Peyer's patch (tissue), 4 donors: ENCODE results near the gene FOXRED1. TPM values are rescaled to one million over a fixed set of nuclear protein-coding genes. Genes with fewer than 3 reads are reported as not detected.
"Not testable (repeated sequence)": the region's sequence is repeated elsewhere in the genome, so short reads cannot be mapped to it uniquely, and the experiment has no call there.

ENCODE experiments used
- DNase-seq, 3 donors: peaks; one replicate each; pipeline ENCODE4 v3.0.0-alpha.2; 2017 to 2019
- H3K27ac ChIP-seq, 4 donors: fragments of 200-600 bp; sonication (generic); one replicate each; pipeline ENCODE4 v1.5.1; 2016 to 2019
- H3K27me3 ChIP-seq, 2 donors: fragments of 200-600 bp; sonication (generic); one replicate each; pipeline ENCODE4 v1.5.1; 2019
- H3K36me3 ChIP-seq, 3 donors: fragments of 200-600 bp; sonication (generic); one replicate each; pipeline ENCODE4 v1.5.1; 2016 to 2019
- H3K4me1 ChIP-seq, 4 donors: fragments of 200-600 bp; sonication (generic); one replicate each; pipeline ENCODE4 v1.5.1; 2016 to 2019
- H3K4me3 ChIP-seq, 4 donors: fragments of 200-600 bp; sonication (generic); 1 replicate in 3 of 4; 2 replicates in 1 of 4; pipeline ENCODE4 v1.5.1; 2016 to 2019; ENCODE audit warnings: mild to moderate bottlenecking in 1 of 4
- H3K9me3 ChIP-seq, 4 donors: fragments of 200-600 bp; sonication (generic); one replicate each; pipeline ENCODE4 v1.5.1; 2016 to 2019; ENCODE audit warnings: mild to moderate bottlenecking in 1 of 4
- CTCF ChIP-seq, 6 experiments: fragments of 450-650 bp in 4 of 6; fragments of 200-600 bp in 2 of 6; sonication (generic) in 1 of 6; IDR thresholded peaks; one replicate each; pipeline ENCODE4 v1.5.1; 2017 to 2019; ENCODE audit warnings: antibody characterized with exemption in 6 of 6, mild to moderate bottlenecking in 3 of 6, moderate library complexity in 1 of 6
- POLR2A ChIP-seq, 2 donors: fragments of 450-650 bp; IDR thresholded peaks; one replicate each; pipeline ENCODE4 v1.5.1; 2017; ENCODE audit warnings: antibody characterized with exemption in 2 of 2, mild to moderate bottlenecking in 2 of 2, moderate library complexity in 2 of 2
- total RNA-seq, 4 donors: library from RNA; depleted of rRNA; stranded (reverse); fragments of >200 nt; gene quantifications; one replicate each; pipeline ENCODE4 v1.1.0, GENCODE V29; 2016

Gene FOXRED1
- total RNA-seq, 4 donors from 2014 or later, result 15.9 to 47.9 (median 22.9) TPM

- TF ChIP-seq POLR2A (IDR thresholded peaks at IDR 0.05) (no peak), CTCF (IDR thresholded peaks at IDR 0.05) (peak in 1 of 6 experiments; percentile 12)
- Histone ChIP-seq H3K4me1 (peaks cover 0 to 16% (median 0%) of the 10 kb centered on the region in 4 donors), H3K9me3 (no peaks in the 10 kb centered on the region), H3K4me3 (no peak overlapping the region), H3K36me3 (no peaks in the 10 kb centered on the region), H3K27me3 (no peaks in the 10 kb centered on the region), H3K27ac (no peak overlapping the region)
- peak in 1 of 3 donors; percentile 14 for DNase-seq
Measured at GRCh38 chr11:126307706-126308105, 38.8 kb downstream of the FOXRED1 start.

- Histone ChIP-seq H3K27ac (no peak overlapping the region), H3K27me3 (no peaks in the 10 kb centered on the region), H3K4me3 (no peak overlapping the region), H3K4me1 (peaks cover 0 to 16% (median 0%) of the 10 kb centered on the region in 4 donors), H3K9me3 (no peaks in the 10 kb centered on the region), H3K36me3 (no peaks in the 10 kb centered on the region)
- TF ChIP-seq CTCF (IDR thresholded peaks at IDR 0.05) (no peak), POLR2A (IDR thresholded peaks at IDR 0.05) (no peak)
- DNase-seq, result no peak
Measured at GRCh38 chr11:126308271-126308671, 39.3 kb downstream of the FOXRED1 start.

GRCh38 chr11:126308771-126309170 is 39.8 kb downstream of the FOXRED1 start:
- not testable (repeated sequence) for H3K36me3 ChIP-seq, H3K9me3 ChIP-seq, H3K27ac ChIP-seq, DNase-seq, H3K27me3 ChIP-seq, H3K4me3 ChIP-seq
- H3K4me1 ChIP-seq, result peaks cover 0 to 16% (median 0%) of the 10 kb centered on the region in 4 donors

GRCh38 chr11:126310200-126310991 is 41.4 kb downstream of the FOXRED1 start:
- no peaks in the 10 kb centered on the region for H3K9me3 ChIP-seq
- no peaks in the 10 kb centered on the region for H3K36me3 ChIP-seq
- peak overlapping the region in 1 of 4 donors; percentile 1 for H3K27ac ChIP-seq
- H3K27me3 ChIP-seq, result no peaks in the 10 kb centered on the region
- no peak overlapping the region for H3K4me3 ChIP-seq
- peak; percentile 52 to 84 (median 72) for DNase-seq
- peak; percentile 42 to 78 (median 68) for TF ChIP-seq CTCF (IDR thresholded peaks at IDR 0.05)
- TF ChIP-seq POLR2A (IDR thresholded peaks at IDR 0.05), result no peak
- H3K4me1 ChIP-seq, result peaks cover 0 to 7% (median 0%) of the 10 kb centered on the region in 4 donors

- TF ChIP-seq CTCF (IDR thresholded peaks at IDR 0.05), result no peak
- no peaks in the 10 kb centered on the region for H3K9me3 ChIP-seq
Measured at GRCh38 chr11:126310992-126311310, 42.0 kb downstream of the FOXRED1 start.

GRCh38 chr11:126311401-126312291 is 42.7 kb downstream of the FOXRED1 start:
- no peaks in the 10 kb centered on the region for H3K36me3 ChIP-seq
- TF ChIP-seq CTCF (IDR thresholded peaks at IDR 0.05) (no peak), POLR2A (IDR thresholded peaks at IDR 0.05) (no peak)
- H3K27me3 ChIP-seq, result no peaks in the 10 kb centered on the region
- DNase-seq, result peak in 1 of 3 donors; percentile 26
- peaks cover 0 to 7% (median 0%) of the 10 kb centered on the region in 4 donors for H3K4me1 ChIP-seq
- H3K27ac ChIP-seq, result no peak overlapping the region
- no peak overlapping the region for H3K4me3 ChIP-seq
- H3K9me3 ChIP-seq, result no peaks in the 10 kb centered on the region

More at GRCh38 chr11:126310992-126311310, 42.0 kb downstream of the FOXRED1 start:
- peak overlapping the region in 1 of 4 donors; percentile 1 for H3K27ac ChIP-seq
- no peaks in the 10 kb centered on the region for H3K36me3 ChIP-seq
- H3K4me3 ChIP-seq, result no peak overlapping the region
- peak in 1 of 3 donors; percentile 15 for DNase-seq
- peaks cover 0 to 7% (median 0%) of the 10 kb centered on the region in 4 donors for H3K4me1 ChIP-seq
- no peaks in the 10 kb centered on the region for H3K27me3 ChIP-seq
